Heart right ventricle (tissue), 16 donors: ENCODE results near the gene INTS15. TPM values are rescaled to one million over a fixed set of nuclear protein-coding genes. Genes with fewer than 3 reads are reported as not detected.

Experiments
- ATAC-seq, 8 donors: fragments of 200-7000 bp; cut with Tn5 transposase; one replicate each; pipeline ENCODE4 v1.9.1; 2020; ENCODE audit warnings: mild to moderate bottlenecking in 8 of 8, moderate library complexity in 8 of 8, moderate number of reproducible peaks in 1 of 8
- DNase-seq, 2 donors: peaks; one replicate each; pipeline ENCODE4 v3.0.0-alpha.2; 2020
- H3K27ac ChIP-seq, 10 donors: fragments of 200-600 bp; sonication (generic) in 2 of 10; one replicate each; pipeline versions ENCODE4 v1.5.0 to v1.8.0; 2020 to 2022; ENCODE audit warnings: mild to moderate bottlenecking in 3 of 10
- H3K27me3 ChIP-seq, 7 donors: fragments of 200-600 bp; one replicate each; pipeline ENCODE4 v1.8.0; 2021 to 2022; ENCODE audit warnings: mild to moderate bottlenecking in 2 of 7
- H3K36me3 ChIP-seq, 9 donors: fragments of 200-600 bp; sonication (generic) in 1 of 9; one replicate each; pipeline versions ENCODE4 v1.5.0 to v1.8.0; 2020 to 2022; ENCODE audit warnings: mild to moderate bottlenecking in 2 of 9
- H3K4me1 ChIP-seq, 9 donors: fragments of 200-600 bp; sonication (generic) in 1 of 9; one replicate each; pipeline versions ENCODE4 v1.5.0 to v1.8.0; 2020 to 2022; ENCODE audit warnings: mild to moderate bottlenecking in 4 of 9
- H3K4me3 ChIP-seq, 10 donors: fragments of 200-600 bp; sonication (generic) in 2 of 10; one replicate each; pipeline versions ENCODE4 v1.5.0 to v1.8.0; 2020 to 2022; ENCODE audit warnings: mild to moderate bottlenecking in 7 of 10, moderate library complexity in 2 of 10
- H3K9me3 ChIP-seq, 11 donors: fragments of 200-600 bp in 10 of 11; sonication (generic) in 2 of 11; one replicate each; pipeline versions ENCODE4 v1.5.0 to v1.8.0; 2013 to 2022; ENCODE audit warnings: mild to moderate bottlenecking in 2 of 11, control low read depth in 1 of 11, moderate library complexity in 1 of 11
- WGBS, 2 donors: extraction: QIAGEN DNeasy Blood & Tissue Kit; methylation state at CpG; one replicate each; pipeline ENCODE4 v1.1.7; 2013; ENCODE audit warnings: inconsistent platforms in 1 of 2; 5-methylcytosine and 5-hydroxymethylcytosine counted together
- intact Hi-C, 10 donors: fragments of 100-400 bp; cut with DNase I; formaldehyde crosslinking; loops; one replicate each; pipeline versions ENCODE4 v1.11.1 to v1.14.2; 2022
- polyA plus RNA-seq, 2 donors: library from polyadenylated mRNA; stranded (reverse); fragments of 200-250 nt; gene quantifications; one replicate each; pipeline ENCODE4 v1.2.3, GENCODE V29; 2013
- total RNA-seq, 10 donors: library from RNA; stranded (reverse); fragmentation: NEBNext Ultra II Directional in 3 of 10; extraction: Animal tissue kit (Norgen Biotek cat#: 25700) in 3 of 10; gene quantifications; one replicate each; pipeline versions ENCODE4 v1.2.1 to v1.2.4, GENCODE V29; 2021 to 2023
- TF ChIP-seq, protein P1 (sequence below), 9 donors: fragments of 200-600 bp; sonication (generic) in 2 of 9; IDR thresholded peaks; one replicate each; pipeline versions ENCODE4 v1.5.0 to v1.8.0; 2021 to 2022; ENCODE audit warnings: antibody characterized with exemption in 9 of 9, mild to moderate bottlenecking in 5 of 9, moderate library complexity in 1 of 9
- donor health status: Arrhythmogenic right ventricular cardiomyopathy.
- donor health status: ischemic (EF 13 %, LVEDD 7.1; RV severe dilation, severe dysfunction).
- donor health status: healthy with polysubstance abuse.
- donor health status: DM: no; HTN: yes; CAD: no.
- donor health status: DM: no; HTN: no; CAD: no.
- donor health status: ischemic (EF 25% LVEDD 6.9; RV normal size, moderate dysfunction).
- donor health status: ischemic (EF 25% LVEDD 5.7; RV mildly dilated, moderate dysfunction).
- donor health status: healthy.
- donor health status: DM: yes; HTN: yes; CAD: no.
- donor health status: Ischemic cardiomyopathy.
- donor health status: ischemic (EF 35%, LVEDD 5.7; RV mildly dilated, moderate dysfunction).
- donor health status: nonischemic (EF 11% LVEDD 7.7; RV severe dilation, severe dysfunction).
- donor health status: DM: yes; HTN: yes; CAD: no.
- donor health status: PGD.
- donor health status: ischemic (EF 29% LVEDD 5.4; RV normal size, mild dysfunction).
- donor health status: nonischemic (EF 23%, LVEDD 6.1; RV moderate dilation, normal function).

Gene INTS15
- total and polyA plus RNA-seq, 12 donors, result 9.8 to 22.0 (median 13.4) TPM

DNA sequence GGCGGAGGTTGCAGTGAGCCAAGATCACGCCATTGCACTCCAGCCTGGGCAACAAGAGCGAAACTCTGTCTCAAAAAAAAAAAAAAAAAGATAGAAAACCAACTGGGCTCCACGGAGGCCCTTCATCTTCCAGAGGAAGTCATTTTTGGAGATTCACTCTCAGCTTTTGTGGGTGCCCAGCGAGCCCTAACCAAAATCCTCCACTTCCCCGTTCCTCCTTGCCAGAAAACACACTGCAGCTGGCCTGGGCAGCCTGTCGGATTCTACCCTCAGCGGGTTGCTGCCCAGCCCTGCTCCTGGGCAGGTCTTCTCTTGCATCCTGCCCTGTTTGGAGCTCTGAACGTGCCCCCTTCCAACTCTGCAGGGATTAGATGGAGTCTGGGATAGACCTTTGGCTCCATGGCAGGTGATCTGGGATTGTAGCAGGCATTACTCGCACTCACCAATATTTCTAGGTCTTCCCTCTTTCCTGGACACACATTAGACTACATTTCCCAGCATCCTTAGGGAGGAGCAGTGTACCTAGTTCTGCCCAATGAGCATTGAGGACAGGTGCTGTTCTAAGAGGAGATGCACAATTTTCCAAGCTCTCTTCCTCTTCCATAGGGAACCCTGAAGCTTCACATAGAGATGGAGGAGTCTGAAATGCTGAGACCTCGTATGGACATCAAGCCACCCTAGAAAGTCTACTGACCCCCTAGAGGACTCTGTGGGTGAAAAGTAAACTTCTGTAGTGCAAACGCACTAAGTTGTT, 43.1 kb upstream of the INTS15 start:
- Histone ChIP-seq H3K9me3 (no peaks in the 10 kb centered on the region), H3K36me3 (no peaks in the 10 kb centered on the region), H3K27ac (no peak overlapping the region), H3K4me3 (no peak overlapping the region), H3K27me3 (peaks cover 0 to 16% (median 0%) of the 10 kb centered on the region in 7 donors), H3K4me1 (no peaks in the 10 kb centered on the region)
- TF ChIP-seq, protein P1, sequence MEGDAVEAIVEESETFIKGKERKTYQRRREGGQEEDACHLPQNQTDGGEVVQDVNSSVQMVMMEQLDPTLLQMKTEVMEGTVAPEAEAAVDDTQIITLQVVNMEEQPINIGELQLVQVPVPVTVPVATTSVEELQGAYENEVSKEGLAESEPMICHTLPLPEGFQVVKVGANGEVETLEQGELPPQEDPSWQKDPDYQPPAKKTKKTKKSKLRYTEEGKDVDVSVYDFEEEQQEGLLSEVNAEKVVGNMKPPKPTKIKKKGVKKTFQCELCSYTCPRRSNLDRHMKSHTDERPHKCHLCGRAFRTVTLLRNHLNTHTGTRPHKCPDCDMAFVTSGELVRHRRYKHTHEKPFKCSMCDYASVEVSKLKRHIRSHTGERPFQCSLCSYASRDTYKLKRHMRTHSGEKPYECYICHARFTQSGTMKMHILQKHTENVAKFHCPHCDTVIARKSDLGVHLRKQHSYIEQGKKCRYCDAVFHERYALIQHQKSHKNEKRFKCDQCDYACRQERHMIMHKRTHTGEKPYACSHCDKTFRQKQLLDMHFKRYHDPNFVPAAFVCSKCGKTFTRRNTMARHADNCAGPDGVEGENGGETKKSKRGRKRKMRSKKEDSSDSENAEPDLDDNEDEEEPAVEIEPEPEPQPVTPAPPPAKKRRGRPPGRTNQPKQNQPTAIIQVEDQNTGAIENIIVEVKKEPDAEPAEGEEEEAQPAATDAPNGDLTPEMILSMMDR (IDR thresholded peaks at IDR 0.05), result no peak
- no peak for ATAC-seq
- intact Hi-C loops, result no loop called here
- 76 to 78% methylated on average over 11 to 12 of the region's 12 CpGs for WGBS, 2 donors
- DNase-seq, result no peak

DNA sequence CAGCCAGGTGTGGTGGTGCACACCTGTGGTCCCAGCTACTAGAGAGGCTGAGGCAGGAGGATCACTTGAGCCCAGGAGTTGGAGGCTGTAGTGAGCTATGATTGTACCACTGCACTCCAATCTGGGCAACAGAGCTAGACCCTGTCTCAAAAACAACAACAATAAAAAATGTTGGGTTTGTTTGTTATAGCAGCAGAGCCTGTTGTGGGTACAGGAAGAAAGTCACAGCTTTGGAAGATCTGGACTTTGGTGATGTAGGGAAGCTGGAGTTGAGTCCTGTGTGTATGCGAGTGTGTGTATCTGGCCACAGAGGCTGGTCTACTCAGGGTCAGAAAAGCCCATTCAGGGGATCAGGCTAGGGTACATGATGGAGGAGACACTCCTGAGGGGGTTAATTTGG, 42.4 kb upstream of the INTS15 start:
- Histone ChIP-seq H3K27me3 (peaks cover 0 to 12% (median 0%) of the 10 kb centered on the region in 7 donors), H3K4me1 (no peaks in the 10 kb centered on the region), H3K27ac (no peak overlapping the region), H3K9me3 (no peaks in the 10 kb centered on the region), H3K36me3 (no peaks in the 10 kb centered on the region), H3K4me3 (no peak overlapping the region)
- TF ChIP-seq, protein P1 (IDR thresholded peaks at IDR 0.05), result no peak
- no peak for DNase-seq
- intact Hi-C loops, result no loop called here
- WGBS, 2 donors, result 96 to 98% methylated on average over 1 of the region's 1 CpG
- ATAC-seq, result no peak

DNA sequence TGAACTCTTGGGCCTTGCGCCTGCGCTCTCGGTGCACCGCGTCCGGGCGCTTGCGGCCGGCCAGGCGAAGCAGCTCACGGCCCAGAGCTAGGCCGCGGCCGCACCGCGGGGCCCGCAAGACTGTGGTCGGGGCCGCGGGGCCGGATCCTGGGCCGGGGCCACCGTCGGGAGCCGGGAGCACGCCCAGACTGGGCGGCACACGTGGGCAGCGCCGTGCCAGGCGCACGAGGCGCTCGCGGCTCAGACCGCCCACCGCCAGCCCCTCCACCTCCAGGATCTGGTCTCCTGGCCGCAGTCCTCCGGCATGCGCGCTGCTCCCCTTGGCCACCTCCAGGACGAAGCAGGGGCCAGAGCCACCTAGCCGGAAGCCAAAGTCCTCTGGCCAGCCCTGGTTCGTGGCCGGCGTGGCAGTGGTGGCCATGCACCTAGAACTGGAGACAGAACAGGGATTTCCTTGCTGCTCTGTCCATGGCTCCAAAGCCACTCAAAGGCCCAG, 38.8 kb upstream of the INTS15 start, which contains the start of gene GRID2IP:
Gene GRID2IP (minus strand): TSS at position 446 of the 496 bp plus-strand sequence. CDS start 25 bp downstream, at position 421.
- 66 to 70% methylated on average over 45 to 46 of the region's 46 CpGs for WGBS, 2 donors

DNA sequence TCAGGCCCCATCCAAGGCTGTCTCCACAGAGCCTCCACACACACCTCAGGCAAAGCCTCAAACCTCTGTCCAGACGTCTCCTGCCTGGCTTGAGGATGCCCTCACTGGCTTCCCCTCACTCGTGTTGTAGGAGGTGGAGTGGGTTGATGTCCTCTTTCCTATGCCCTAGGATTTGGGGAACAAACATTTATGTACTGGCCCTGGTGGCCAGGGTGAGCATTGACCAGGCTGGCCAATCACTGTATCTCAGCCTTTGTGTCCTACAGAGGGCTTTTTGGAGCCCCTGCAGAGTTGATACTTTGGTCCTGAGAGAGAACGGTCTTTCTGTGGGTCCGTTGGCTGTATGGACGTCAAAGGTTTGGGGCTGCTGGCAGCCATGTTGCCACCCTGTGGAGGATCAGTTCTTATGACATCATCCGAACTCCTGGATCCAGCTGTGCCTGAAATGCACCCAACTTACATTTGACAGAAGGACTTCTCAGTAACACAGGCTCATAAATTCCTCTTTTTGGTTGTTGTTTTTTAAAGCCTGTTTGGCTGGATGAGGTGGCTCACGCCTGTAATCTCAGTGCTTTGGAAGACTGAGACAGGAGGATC, 36.3 kb upstream of the INTS15 start:
- Histone ChIP-seq H3K27me3 (peaks cover 0 to 5% (median 0%) of the 10 kb centered on the region in 7 donors), H3K27ac (no peak overlapping the region), H3K36me3 (no peaks in the 10 kb centered on the region), H3K4me3 (no peak overlapping the region), H3K4me1 (no peaks in the 10 kb centered on the region), H3K9me3 (no peaks in the 10 kb centered on the region)
- TF ChIP-seq, protein P1 (IDR thresholded peaks at IDR 0.05), result no peak
- ATAC-seq (no peak), DNase-seq (no peak)
- WGBS, 2 donors, result 72 to 76% methylated on average over 7 of the region's 7 CpGs
- intact Hi-C loops, result no loop called here

More for the DNA sequence above, 38.8 kb upstream of the INTS15 start, which contains the start of gene GRID2IP:
- no peak within 1 kb of the TSS for H3K27ac ChIP-seq
- H3K27me3 ChIP-seq, result peaks cover 0 to 5% (median 0%) of the 10 kb centered on the region in 7 donors
- no peak for ATAC-seq
- intact Hi-C loops, result no loop called here
- no peaks in the 10 kb centered on the region for H3K36me3 ChIP-seq
- no peak within 1 kb of the TSS for H3K4me3 ChIP-seq
- no peaks in the 10 kb centered on the region for H3K4me1 ChIP-seq
- DNase-seq, result no peak
- TF ChIP-seq, protein P1 (IDR thresholded peaks at IDR 0.05), result no peak
- H3K9me3 ChIP-seq, result no peaks in the 10 kb centered on the region
